ENCODE data around the gene YPEL2.

The YPEL2 gene

DNA sequence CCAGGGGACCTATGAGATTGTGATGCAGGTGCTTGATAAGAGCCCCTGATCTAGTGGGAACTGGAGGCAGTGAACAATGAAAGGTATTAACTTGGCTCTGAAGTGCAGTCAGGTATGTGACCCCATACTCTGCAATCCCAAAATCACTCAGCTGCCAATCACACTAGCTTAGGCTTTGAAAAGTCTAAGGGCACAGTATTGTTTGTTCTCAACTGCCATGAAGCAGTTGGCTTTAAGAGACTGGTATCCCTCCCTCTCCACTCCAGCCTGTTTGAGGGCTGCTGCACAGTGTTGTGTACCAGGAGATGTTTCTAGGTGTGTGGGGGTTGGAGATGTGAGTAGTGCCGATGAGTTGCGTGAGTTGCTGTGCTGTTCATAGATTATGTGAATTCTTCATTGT lies 2.4 kb downstream of the YPEL2 start:
- Histone ChIP-seq H3K9me2 (replicated peaks; ENCODE audit: insufficient read depth, low read length) (no peaks in the 10 kb centered on the region), H3K9me3 (ENCODE audit: insufficient read depth, low read length) (no peaks in the 10 kb centered on the region), H3K79me2 (ENCODE audit: insufficient read depth, low read length) (no peaks in the 10 kb centered on the region), H3K36me3 (ENCODE audit: low read length) (no peaks in the 10 kb centered on the region), H4K20me1 (ENCODE audit: low read depth, low read length) (no peaks in the 10 kb centered on the region), H3K27ac (ENCODE audit: low read depth, low read length) (no peak overlapping the region), H2AFZ (ENCODE audit: low read depth, low read length, severe bottlenecking) (no peak overlapping the region), H3K9ac (ENCODE audit: low read length) (no peak overlapping the region), H3K4me2 (ENCODE audit: low read depth, low read length, poor library complexity, severe bottlenecking) (no peak overlapping the region), H3F3A (ENCODE audit: insufficient read depth) (peaks cover 7% of the 10 kb centered on the region; the same call in 1 of the 2 replicates), H3K27me3 (ENCODE audit: low read length) (no peaks in the 10 kb centered on the region), H3K4me3 (ENCODE audit: insufficient read depth, low read length, poor library complexity, severe bottlenecking) (no peak overlapping the region)
- TF ChIP-seq, protein P1, sequence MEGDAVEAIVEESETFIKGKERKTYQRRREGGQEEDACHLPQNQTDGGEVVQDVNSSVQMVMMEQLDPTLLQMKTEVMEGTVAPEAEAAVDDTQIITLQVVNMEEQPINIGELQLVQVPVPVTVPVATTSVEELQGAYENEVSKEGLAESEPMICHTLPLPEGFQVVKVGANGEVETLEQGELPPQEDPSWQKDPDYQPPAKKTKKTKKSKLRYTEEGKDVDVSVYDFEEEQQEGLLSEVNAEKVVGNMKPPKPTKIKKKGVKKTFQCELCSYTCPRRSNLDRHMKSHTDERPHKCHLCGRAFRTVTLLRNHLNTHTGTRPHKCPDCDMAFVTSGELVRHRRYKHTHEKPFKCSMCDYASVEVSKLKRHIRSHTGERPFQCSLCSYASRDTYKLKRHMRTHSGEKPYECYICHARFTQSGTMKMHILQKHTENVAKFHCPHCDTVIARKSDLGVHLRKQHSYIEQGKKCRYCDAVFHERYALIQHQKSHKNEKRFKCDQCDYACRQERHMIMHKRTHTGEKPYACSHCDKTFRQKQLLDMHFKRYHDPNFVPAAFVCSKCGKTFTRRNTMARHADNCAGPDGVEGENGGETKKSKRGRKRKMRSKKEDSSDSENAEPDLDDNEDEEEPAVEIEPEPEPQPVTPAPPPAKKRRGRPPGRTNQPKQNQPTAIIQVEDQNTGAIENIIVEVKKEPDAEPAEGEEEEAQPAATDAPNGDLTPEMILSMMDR (IDR thresholded peaks at IDR 0.05; ENCODE audit: insufficient read depth, low read length, poor library complexity, severe bottlenecking), result no peak
- TF ChIP-seq EZH2phosphoT487 (conservative IDR thresholded peaks at IDR 0.05; ENCODE audit: low read length), result no peak

DNA sequence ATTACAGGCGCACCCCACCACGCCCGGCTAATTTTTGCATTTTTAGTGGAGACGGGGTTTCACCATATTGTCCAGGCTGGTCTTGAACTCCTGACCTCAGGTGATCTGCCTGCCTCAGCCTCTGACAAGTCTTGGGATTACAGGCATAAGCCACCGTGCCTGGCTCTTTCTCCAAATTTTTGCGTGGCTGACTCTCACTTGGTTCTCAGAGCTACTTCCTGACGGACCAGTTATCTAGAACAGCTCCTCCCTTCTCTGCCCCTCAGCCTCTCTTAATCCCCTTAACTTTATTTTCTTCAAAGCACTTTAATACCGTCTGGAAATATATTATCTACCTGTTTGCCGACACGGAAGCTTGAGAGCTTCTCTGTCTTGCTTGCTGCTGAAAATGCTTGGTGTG lies 4.2 kb downstream of the YPEL2 start:
- H3K4me3 ChIP-seq (ENCODE audit: insufficient read depth, low read length, poor library complexity, severe bottlenecking), result no peak overlapping the region
- no peaks in the 10 kb centered on the region for H4K20me1 ChIP-seq (ENCODE audit: low read depth, low read length)
- H3K9ac ChIP-seq (ENCODE audit: low read length), result no peak overlapping the region
- no peak overlapping the region for H2AFZ ChIP-seq (ENCODE audit: low read depth, low read length, severe bottlenecking)
- TF ChIP-seq EZH2phosphoT487 (conservative IDR thresholded peaks at IDR 0.05; ENCODE audit: low read length), result no peak
- TF ChIP-seq, protein P1 (IDR thresholded peaks at IDR 0.05; ENCODE audit: insufficient read depth, low read length, poor library complexity, severe bottlenecking), result no peak
- no peaks in the 10 kb centered on the region for H3K9me2 ChIP-seq (replicated peaks; ENCODE audit: insufficient read depth, low read length)
- no peaks in the 10 kb centered on the region for H3K79me2 ChIP-seq (ENCODE audit: insufficient read depth, low read length)
- H3F3A ChIP-seq (ENCODE audit: insufficient read depth), result no peaks in the 10 kb centered on the region
- no peaks in the 10 kb centered on the region for H3K27me3 ChIP-seq (ENCODE audit: low read length)
- no peak overlapping the region for H3K27ac ChIP-seq (ENCODE audit: low read depth, low read length)
- H3K4me2 ChIP-seq (ENCODE audit: low read depth, low read length, poor library complexity, severe bottlenecking), result no peak overlapping the region
- no peaks in the 10 kb centered on the region for H3K36me3 ChIP-seq (ENCODE audit: low read length)
- H3K9me3 ChIP-seq (ENCODE audit: insufficient read depth, low read length), result no peaks in the 10 kb centered on the region

DNA sequence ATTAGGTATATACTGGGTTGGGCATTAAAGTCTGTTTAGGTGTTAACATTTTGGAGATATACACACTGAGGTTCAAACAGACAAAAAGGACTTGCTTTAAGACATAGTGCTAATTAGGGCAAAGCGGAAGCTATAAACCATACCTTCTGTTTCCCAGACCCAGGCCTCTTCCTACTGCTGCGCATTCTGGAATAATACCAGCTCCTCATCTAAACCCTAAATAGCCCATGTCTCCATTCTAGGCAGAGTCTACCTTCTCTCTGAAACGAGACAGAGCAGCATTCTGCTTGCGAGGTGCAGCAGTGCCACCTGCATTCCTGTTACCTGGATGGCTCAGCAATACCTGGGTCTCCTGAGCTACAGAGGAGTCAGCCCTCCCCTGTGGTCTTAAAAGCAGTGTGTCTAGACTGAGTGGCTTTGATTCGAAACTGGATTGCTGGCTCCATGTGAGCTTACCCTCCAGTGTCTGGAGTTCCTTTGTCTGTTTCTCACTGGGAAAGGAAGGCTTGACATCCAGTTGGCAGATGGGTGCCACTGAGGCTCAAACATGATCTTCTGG lies 6.4 kb downstream of the YPEL2 start:
- no peaks in the 10 kb centered on the region for H3K79me2 ChIP-seq (ENCODE audit: insufficient read depth, low read length)
- H3K27me3 ChIP-seq (ENCODE audit: low read length), result no peaks in the 10 kb centered on the region
- TF ChIP-seq, protein P1 (IDR thresholded peaks at IDR 0.05; ENCODE audit: insufficient read depth, low read length, poor library complexity, severe bottlenecking), result no peak
- no peak for TF ChIP-seq EZH2phosphoT487 (conservative IDR thresholded peaks at IDR 0.05; ENCODE audit: low read length)
- no peaks in the 10 kb centered on the region for H3K9me3 ChIP-seq (ENCODE audit: insufficient read depth, low read length)
- H4K20me1 ChIP-seq (ENCODE audit: low read depth, low read length), result no peaks in the 10 kb centered on the region
- H3K9me2 ChIP-seq (replicated peaks; ENCODE audit: insufficient read depth, low read length), result no peaks in the 10 kb centered on the region
- H3K27ac ChIP-seq (ENCODE audit: low read depth, low read length), result no peak overlapping the region
- no peak overlapping the region for H3K9ac ChIP-seq (ENCODE audit: low read length)
- H3K4me3 ChIP-seq (ENCODE audit: insufficient read depth, low read length, poor library complexity, severe bottlenecking), result no peak overlapping the region
- H3K36me3 ChIP-seq (ENCODE audit: low read length), result no peaks in the 10 kb centered on the region
- H2AFZ ChIP-seq (ENCODE audit: low read depth, low read length, severe bottlenecking), result no peak overlapping the region
- no peak overlapping the region for H3K4me2 ChIP-seq (ENCODE audit: low read depth, low read length, poor library complexity, severe bottlenecking)
- H3F3A ChIP-seq (ENCODE audit: insufficient read depth), result no peaks in the 10 kb centered on the region

All from SU-DHL-6 (cell line).